ENCODE results near the gene MCC.
A peak's percentile ranks its signal among the peaks of the same experiment; 100 is the strongest.

The MCC gene

DNA sequence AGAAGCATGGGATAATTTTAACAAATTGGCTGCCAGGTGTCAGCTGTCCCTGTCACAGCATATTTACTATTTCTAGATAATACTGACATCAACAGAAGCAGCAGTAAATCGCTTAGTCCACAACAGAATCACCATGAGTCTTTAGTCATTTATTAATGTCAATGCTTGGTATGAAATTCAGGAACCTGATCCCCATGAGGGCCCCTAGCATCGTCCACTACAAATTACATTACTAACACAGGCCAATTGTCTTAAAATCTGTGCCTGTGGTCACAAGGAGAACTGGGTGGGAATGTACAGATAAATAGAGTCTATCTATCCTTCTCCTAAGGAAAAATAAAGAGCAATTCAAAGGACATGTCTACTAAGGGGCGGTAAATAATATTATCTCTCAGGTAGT, 129.6 kb downstream of the MCC start:
- no peak for TF ChIP-seq CTCF (conservative IDR thresholded peaks at IDR 0.05; ENCODE audit: low read depth, low read length)
- H3K4me3 ChIP-seq (ENCODE audit: low read length), result no peak overlapping the region
- no peak for DNase-seq (ENCODE audit: low read depth)

- TF ChIP-seq CTCF (conservative IDR thresholded peaks at IDR 0.05; ENCODE audit: low read depth, low read length), result no peak
- no peak for DNase-seq (ENCODE audit: low read depth)
- no peak overlapping the region for H3K4me3 ChIP-seq (ENCODE audit: low read length)
Observed at GRCh38 chr5:113357696-113358476, 130.4 kb downstream of the MCC start.

- no peak overlapping the region for H3K4me3 ChIP-seq (ENCODE audit: low read length)
- DNase-seq (ENCODE audit: low read depth), result no peak
- no peak for TF ChIP-seq CTCF (conservative IDR thresholded peaks at IDR 0.05; ENCODE audit: low read depth, low read length)
Observed at GRCh38 chr5:113356487-113356886, 131.8 kb downstream of the MCC start.

- TF ChIP-seq CTCF (conservative IDR thresholded peaks at IDR 0.05; ENCODE audit: low read depth, low read length), result no peak
- H3K4me3 ChIP-seq (ENCODE audit: low read length), result no peak overlapping the region
- DNase-seq (ENCODE audit: low read depth), result no peak
Observed at GRCh38 chr5:113354055-113354454, 134.2 kb downstream of the MCC start.

- no peak for DNase-seq (ENCODE audit: low read depth)
- H3K4me3 ChIP-seq (ENCODE audit: low read length), result no peak overlapping the region
- TF ChIP-seq CTCF (conservative IDR thresholded peaks at IDR 0.05; ENCODE audit: low read depth, low read length), result no peak
Observed at GRCh38 chr5:113347572-113347971, 140.7 kb downstream of the MCC start.

DNA sequence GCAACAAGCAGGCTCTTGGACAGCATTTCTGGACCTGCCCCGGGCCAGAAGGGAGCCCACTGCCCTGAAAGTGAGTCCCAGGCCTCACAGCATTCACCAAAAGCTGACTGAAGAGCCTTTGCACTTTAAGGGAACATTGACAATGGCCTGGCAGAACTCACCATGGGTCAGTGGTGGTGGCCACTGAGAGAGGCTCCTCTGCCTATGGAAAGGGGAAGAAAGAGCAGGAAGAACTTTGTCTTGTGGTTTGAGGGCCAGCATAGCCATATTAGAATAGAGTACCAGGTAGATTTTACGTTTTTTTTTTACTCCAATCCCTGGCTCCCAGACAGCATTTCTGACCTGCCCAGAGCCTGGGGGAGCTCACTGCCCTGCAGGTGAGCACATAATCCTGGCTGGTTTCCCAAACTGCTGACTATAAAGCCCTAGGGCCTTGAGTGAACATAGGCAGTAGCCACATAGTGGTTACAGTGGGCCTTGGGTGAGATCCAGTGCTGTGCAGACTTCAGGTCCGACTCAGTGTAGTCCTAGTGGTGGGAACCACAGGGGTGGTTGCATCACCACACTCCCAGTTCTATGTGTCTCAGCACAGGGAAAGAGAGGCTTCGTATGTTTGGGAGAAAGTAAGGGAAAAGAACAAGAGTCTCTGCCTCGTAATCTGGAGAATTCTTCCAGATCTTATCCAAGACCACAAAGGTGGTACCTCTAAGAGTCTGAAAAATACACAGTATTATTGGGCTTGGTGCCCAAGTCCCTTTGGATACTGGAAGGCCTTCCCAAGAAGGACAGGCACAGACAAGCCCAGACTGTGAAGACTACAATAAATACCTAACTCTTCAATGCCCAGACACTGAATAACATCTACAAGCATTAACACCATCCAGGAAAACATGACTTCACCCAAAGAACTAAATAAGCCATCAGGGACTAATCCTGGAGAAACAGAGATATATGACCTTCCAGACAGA, 143.0 kb downstream of the MCC start:
- no peak overlapping the region for H3K4me3 ChIP-seq (ENCODE audit: low read length)
- TF ChIP-seq CTCF (conservative IDR thresholded peaks at IDR 0.05; ENCODE audit: low read depth, low read length), result no peak
- DNase-seq (ENCODE audit: low read depth), result peak; percentile 12
